GM12878 (cell line): ENCODE measurements around the gene OGFOD2. TPM values are rescaled to one million over a fixed set of nuclear protein-coding genes. Genes with fewer than 3 reads are reported as not detected.

Source experiments
- ATAC-seq: fragments of 200-7000 bp; cut with Tn5 transposase; 3 replicates; pipeline ENCODE4 v1.9.1; 2020; ENCODE audit warnings: mild to moderate bottlenecking, moderate library complexity
- BruUV-seq: library from RNA; stranded (reverse); fragments of 400-500 nt; replicated peaks from 2 replicates; lab custom pipeline; 2021; lab: Mats Ljungman, UMichigan
- CTCF ChIA-PET: fragments of 300-600 bp; sonication (Branson Sonifier 250); formaldehyde crosslinking; extraction: SDS; loops from one replicate; lab custom pipeline; 2021; ENCODE audit warnings: inconsistent platforms; lab: Yijun Ruan, JAX
- POLR2A ChIA-PET: fragments of 350-600 bp; formaldehyde crosslinking; extraction: SDS; loops from one replicate; lab custom pipeline; 2021; ENCODE audit warnings: inconsistent platforms; lab: Charles Lee
- RAD21 ChIA-PET: fragments of 300-600 bp; sonication (Branson Sonifier 250); formaldehyde crosslinking; loops from one replicate; lab custom pipeline; 2023; ENCODE audit warnings: antibody characterized with exemption; ENCODE audit not compliant: unreplicated experiment; lab: Charles Lee
- SMC1A ChIA-PET: fragments of 300-600 bp; sonication (Branson Sonifier 250); formaldehyde crosslinking; loops from one replicate; lab custom pipeline; 2023; ENCODE audit not compliant: unreplicated experiment, uncharacterized antibody; lab: Charles Lee
- DNase-seq: peaks from one replicate; pipeline ENCODE4 v3.0.0-alpha.2; 2011; ENCODE audit warnings: low read depth, low spot score
- FAIRE-seq: peaks from 3 replicates; lab custom pipeline; 2011; peaks lifted over from hg19 to GRCh38; lab: Jason Lieb, UNC
- H2AFZ ChIP-seq: 2 replicates; pipeline ENCODE4 v1.6.0; 2011; ENCODE audit warnings: low read depth, low read length, control low read depth; ENCODE audit not compliant: control insufficient read depth
- H3K27ac ChIP-seq: 2 replicates; pipeline ENCODE4 v1.5.1; 2011; ENCODE audit warnings: control low read depth; ENCODE audit not compliant: control insufficient read depth, insufficient read depth
- H3K27me3 ChIP-seq, 2 experiments: replicated peaks in 1 of 2; 2 replicates each; pipeline versions ENCODE4 v1.6.0 to v1.6.1; 2011; ENCODE audit warnings: low read length in 1 of 2; ENCODE audit not compliant: control insufficient read depth in 2 of 2, insufficient read depth in 2 of 2
- H3K36me3 ChIP-seq, 2 experiments: 2 replicates each; pipeline ENCODE4 v1.5.1; 2011; ENCODE audit warnings: low read length in 1 of 2; ENCODE audit not compliant: control insufficient read depth in 2 of 2, insufficient read depth in 2 of 2
- H3K4me1 ChIP-seq: 2 replicates; pipeline ENCODE4 v1.6.1; 2011; ENCODE audit warnings: mild to moderate bottlenecking, low read length, moderate library complexity, mixed read lengths; ENCODE audit not compliant: control insufficient read depth, insufficient read depth
- H3K4me2 ChIP-seq: 2 replicates; pipeline ENCODE4 v1.6.0; 2011; ENCODE audit warnings: control low read depth; ENCODE audit not compliant: control insufficient read depth, insufficient read depth
- H3K4me3 ChIP-seq: fragments of 200-600 bp; sonication (generic); 2 replicates; pipeline ENCODE4 v1.5.1; 2016
- H3K79me2 ChIP-seq: 2 replicates; pipeline ENCODE4 v1.6.0; 2011; ENCODE audit warnings: low read length; ENCODE audit not compliant: control insufficient read depth, insufficient read depth
- H3K9ac ChIP-seq: 2 replicates; pipeline ENCODE4 v1.8.0; 2011; ENCODE audit warnings: low read length, control low read depth, mixed read lengths; ENCODE audit not compliant: control insufficient read depth, insufficient read depth
- H3K9me3 ChIP-seq: replicated peaks from 3 replicates; pipeline ENCODE4 v1.5.1; 2011; ENCODE audit warnings: mild to moderate bottlenecking, low read length; ENCODE audit not compliant: control insufficient read depth, insufficient read depth
- H4K20me1 ChIP-seq: 2 replicates; pipeline ENCODE4 v1.6.0; 2011; ENCODE audit not compliant: control insufficient read depth, insufficient read depth
- BHLHE40 ChIP-seq, 2 experiments: fragments of 450-650 bp in 1 of 2; IDR thresholded peaks; 2 replicates each; pipeline ENCODE4 v1.6.1; 2011 to 2017; ENCODE audit warnings: low read depth in 2 of 2, borderline replicate concordance in 1 of 2, improper control_type of control experiment in 1 of 2, low read length in 1 of 2, mild to moderate bottlenecking in 1 of 2
- HDGF ChIP-seq: fragments of 450-650 bp; IDR thresholded peaks from 2 replicates; pipeline ENCODE4 v1.6.1; 2016; ENCODE audit warnings: antibody characterized with exemption
- IRF5 ChIP-seq: fragments of 450-650 bp; IDR thresholded peaks from 2 replicates; pipeline ENCODE4 v1.6.1; 2017; ENCODE audit warnings: borderline replicate concordance
- JUNB ChIP-seq: IDR thresholded peaks from 2 replicates; pipeline ENCODE4 v1.6.1; 2016; ENCODE audit warnings: antibody characterized with exemption, mild to moderate bottlenecking
- NKRF ChIP-seq: fragments of 450-650 bp; conservative IDR thresholded peaks from 2 replicates; pipeline ENCODE4 v1.6.1; 2017; ENCODE audit warnings: mild to moderate bottlenecking, moderate library complexity
- POLR2A ChIP-seq: IDR thresholded peaks from 2 replicates; pipeline ENCODE4 v1.6.1; 2011; ENCODE audit warnings: low read depth, mild to moderate bottlenecking, low read length
- POLR2AphosphoS5 ChIP-seq: IDR thresholded peaks from 2 replicates; pipeline ENCODE4 v1.6.1; 2011; ENCODE audit warnings: mild to moderate bottlenecking, low read length, inconsistent platforms
- RAD21 ChIP-seq: IDR thresholded peaks from 2 replicates; pipeline ENCODE4 v1.6.1; 2011; ENCODE audit warnings: mild to moderate bottlenecking, low read depth, low read length, moderate library complexity; ENCODE audit not compliant: insufficient read depth
- RUNX3 ChIP-seq: IDR thresholded peaks from 2 replicates; pipeline ENCODE4 v1.6.1; 2012; ENCODE audit warnings: low read length, inconsistent platforms
- WGBS: methylation state at CpG from one replicate; pipeline ENCODE4 v1.1.6; 2016; ENCODE audit warnings: low lambda C conversion rate; ENCODE audit not compliant: insufficient replicate concordance, insufficient coverage; ENCODE audit errors: missing lambda C conversion rate; 5-methylcytosine and 5-hydroxymethylcytosine counted together
- in situ Hi-C: fragments of 300-500 bp; cut with MboI; formaldehyde crosslinking; loops from 9 replicates; pipeline ENCODE4 v1.14.3; 2018; ENCODE audit warnings: mixed read lengths
- intact Hi-C: fragments of 100-400 bp; cut with micrococcal nuclease; formaldehyde crosslinking; loops from one replicate; pipeline ENCODE4 v1.14.2; 2022; ENCODE audit not compliant: unreplicated experiment
- polyA plus RNA-seq, 11 experiments: library from polyadenylated mRNA; depleted of rRNA in 4 of 11; unstranded in 6 of 11; stranded (reverse) in 5 of 11; fragments of >200 nt; fragmentation: Nextera tagmentation in 4 of 11; fragmentation: Illumina TruSeq in 1 of 11; extraction: Ambion mirVana in 4 of 11; extraction: Trizol in 1 of 11; gene quantifications; 1 replicate in 1 of 11; 2 replicates in 10 of 11; pipeline versions ENCODE4 v1.2.1 to v1.2.3, GENCODE V29; 2011 to 2016; ENCODE audit warnings: inconsistent platforms in 2 of 11, missing spikeins in 2 of 11, low read depth in 1 of 11
- total RNA-seq, 4 experiments: library from RNA; depleted of rRNA in 3 of 4; stranded (reverse); fragments of >200 nt in 3 of 4; fragmentation: Illumina TruSeq in 1 of 4; extraction: Trizol in 1 of 4; gene quantifications; 2 replicates each; pipeline versions ENCODE4 v1.2.1 to v1.2.3, GENCODE V29; 2013 to 2021

Gene OGFOD2
- total and polyA plus RNA-seq, 10 of the 15 experiments (the other 5 are each of a cell fraction or from before 2014, with no cell fraction given), result 0.93 to 29.2 (median 16.3) TPM

GRCh38 chr12:122987086-122987951, 12.3 kb downstream of the OGFOD2 start:
- no peaks in the 10 kb centered on the region for H3K79me2 ChIP-seq
- SMC1A ChIA-PET, result no interaction called here
- intact Hi-C loops, result no loop called here
- 0 out of 2 replicates have a peak, but pooled peaks have one; percentile 34 for TF ChIP-seq POLR2A
- TF ChIP-seq POLR2AphosphoS5, result no peak
- no peak for TF ChIP-seq RAD21
- TF ChIP-seq RUNX3, result no peak
- TF ChIP-seq HDGF, result no peak
- no peak overlapping the region for H3K9ac ChIP-seq
- POLR2A ChIA-PET, result no interaction called here
- H3K27ac ChIP-seq, result no peak overlapping the region
- ATAC-seq, result no peak
- H3K36me3 ChIP-seq, result peaks cover 0 to 2% of the 10 kb centered on the region in 2 experiments; a peak in 2 of 4 replicates
- no peak overlapping the region for H3K4me2 ChIP-seq
- H3K4me3 ChIP-seq, result no peak overlapping the region
- H3K4me1 ChIP-seq, result peaks cover 10% of the 10 kb centered on the region
- no TSS peak for BruUV-seq
- FAIRE-seq, result no peak
- 77% methylated on average over 39 of the region's 39 CpGs for WGBS
- no peaks in the 10 kb centered on the region for H4K20me1 ChIP-seq
- H2AFZ ChIP-seq, result no peak overlapping the region
- H3K27me3 ChIP-seq, result no peaks in the 10 kb centered on the region; a peak in 1 of 4 replicates
- no peaks in the 10 kb centered on the region for H3K9me3 ChIP-seq
- DNase-seq, result no peak
- RAD21 ChIA-PET, result no interaction called here
- CTCF ChIA-PET, result no interaction called here
- in situ Hi-C loops, result no loop called here

- peaks cover 0 to under 1% of the 10 kb centered on the region in 2 experiments; a peak in 1 of 4 replicates for H3K36me3 ChIP-seq
- no peak overlapping the region for H3K4me2 ChIP-seq
- no peaks in the 10 kb centered on the region for H3K79me2 ChIP-seq
- SMC1A ChIA-PET, result no interaction called here
- no TSS peak for BruUV-seq
- no peak overlapping the region for H3K9ac ChIP-seq
- peaks cover 4% of the 10 kb centered on the region for H3K4me1 ChIP-seq
- CTCF ChIA-PET, result no interaction called here
- POLR2A ChIA-PET, result no interaction called here
- no peaks in the 10 kb centered on the region for H3K9me3 ChIP-seq
- TF ChIP-seq JUNB, result no peak
- TF ChIP-seq BHLHE40 (IDR thresholded peaks at IDR 0.05; ENCODE audit: borderline replicate concordance in 1 of 2, low read depth in 2 of 2, low read length in 1 of 2), result no peak
- TF ChIP-seq IRF5, result no peak
- no peak for TF ChIP-seq NKRF
- TF ChIP-seq POLR2A, result no peak
- intact Hi-C loops, result no loop called here
- H3K27ac ChIP-seq, result no peak overlapping the region
- H3K27me3 ChIP-seq, result no peaks in the 10 kb centered on the region; a peak in 1 of 4 replicates
- H3K4me3 ChIP-seq, result no peak overlapping the region
- FAIRE-seq, result no peak
- 68% methylated on average over 13 of the region's 13 CpGs for WGBS
- RAD21 ChIA-PET, result no interaction called here
- in situ Hi-C loops, result no loop called here
- no peak overlapping the region for H2AFZ ChIP-seq
- H4K20me1 ChIP-seq, result no peaks in the 10 kb centered on the region
- no peak for DNase-seq
- no peak for ATAC-seq
Measured at GRCh38 chr12:122988036-122988435, 13.0 kb downstream of the OGFOD2 start.
